ENCODE results near the gene SLC44A5.

GRCh38 chr1:75542818-75543570 is 67.9 kb downstream of the SLC44A5 start:
- TF ChIP-seq, protein P1, sequence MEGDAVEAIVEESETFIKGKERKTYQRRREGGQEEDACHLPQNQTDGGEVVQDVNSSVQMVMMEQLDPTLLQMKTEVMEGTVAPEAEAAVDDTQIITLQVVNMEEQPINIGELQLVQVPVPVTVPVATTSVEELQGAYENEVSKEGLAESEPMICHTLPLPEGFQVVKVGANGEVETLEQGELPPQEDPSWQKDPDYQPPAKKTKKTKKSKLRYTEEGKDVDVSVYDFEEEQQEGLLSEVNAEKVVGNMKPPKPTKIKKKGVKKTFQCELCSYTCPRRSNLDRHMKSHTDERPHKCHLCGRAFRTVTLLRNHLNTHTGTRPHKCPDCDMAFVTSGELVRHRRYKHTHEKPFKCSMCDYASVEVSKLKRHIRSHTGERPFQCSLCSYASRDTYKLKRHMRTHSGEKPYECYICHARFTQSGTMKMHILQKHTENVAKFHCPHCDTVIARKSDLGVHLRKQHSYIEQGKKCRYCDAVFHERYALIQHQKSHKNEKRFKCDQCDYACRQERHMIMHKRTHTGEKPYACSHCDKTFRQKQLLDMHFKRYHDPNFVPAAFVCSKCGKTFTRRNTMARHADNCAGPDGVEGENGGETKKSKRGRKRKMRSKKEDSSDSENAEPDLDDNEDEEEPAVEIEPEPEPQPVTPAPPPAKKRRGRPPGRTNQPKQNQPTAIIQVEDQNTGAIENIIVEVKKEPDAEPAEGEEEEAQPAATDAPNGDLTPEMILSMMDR (IDR thresholded peaks at IDR 0.05; ENCODE audit: low read depth, low read length), result no peak
- TF ChIP-seq, protein P2, sequence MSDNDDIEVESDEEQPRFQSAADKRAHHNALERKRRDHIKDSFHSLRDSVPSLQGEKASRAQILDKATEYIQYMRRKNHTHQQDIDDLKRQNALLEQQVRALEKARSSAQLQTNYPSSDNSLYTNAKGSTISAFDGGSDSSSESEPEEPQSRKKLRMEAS (IDR thresholded peaks at IDR 0.05; ENCODE audit: low read depth, low read length), result no peak
